Right lobe of liver (tissue), 4 donors: ENCODE measurements around the gene NEU1.

Experiments used
- POLR2A ChIP-seq: fragments of 450-650 bp; IDR thresholded peaks from one replicate; pipeline ENCODE4 v1.6.1; 2017; ENCODE audit warnings: antibody characterized with exemption, mild to moderate bottlenecking
- TF ChIP-seq, protein P1 (sequence below), 4 donors: fragments of 200-600 bp in 3 of 4; fragments of 450-650 bp in 1 of 4; IDR thresholded peaks; one replicate each; pipeline versions ENCODE4 v1.5.1 to v1.8.0; 2016 to 2022; ENCODE audit warnings: antibody characterized with exemption in 4 of 4, mild to moderate bottlenecking in 2 of 4
- donor health status: DM: no; HTN: no; CAD: no.
- donor health status: DM: no; HTN: no; CAD: no.
- donor health status: DM: no; HTN: yes; CAD: no.

DNA sequence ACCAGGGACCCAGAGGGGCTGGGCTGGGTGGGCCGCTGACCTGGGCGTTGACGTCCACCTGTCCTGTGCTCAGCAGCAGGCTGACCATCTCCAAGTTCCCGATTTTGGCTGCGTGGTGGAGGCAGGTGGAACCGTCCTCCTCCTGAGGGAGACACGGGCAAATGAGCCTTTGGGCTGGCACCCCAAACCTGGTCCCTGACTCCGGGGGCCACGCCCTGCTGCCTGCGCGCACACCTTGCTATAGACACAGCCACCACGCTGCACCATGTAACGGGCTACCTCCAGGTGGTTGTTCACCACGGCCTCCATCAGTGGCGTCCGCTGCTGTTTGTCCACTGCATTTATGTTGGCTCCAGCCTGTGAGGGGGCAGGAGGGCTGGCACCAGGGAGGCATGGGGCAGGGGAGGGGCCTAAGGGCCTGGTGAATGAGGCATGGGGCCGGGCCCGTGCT is 23.9 kb upstream of the NEU1 start:
- TF ChIP-seq, protein P1, sequence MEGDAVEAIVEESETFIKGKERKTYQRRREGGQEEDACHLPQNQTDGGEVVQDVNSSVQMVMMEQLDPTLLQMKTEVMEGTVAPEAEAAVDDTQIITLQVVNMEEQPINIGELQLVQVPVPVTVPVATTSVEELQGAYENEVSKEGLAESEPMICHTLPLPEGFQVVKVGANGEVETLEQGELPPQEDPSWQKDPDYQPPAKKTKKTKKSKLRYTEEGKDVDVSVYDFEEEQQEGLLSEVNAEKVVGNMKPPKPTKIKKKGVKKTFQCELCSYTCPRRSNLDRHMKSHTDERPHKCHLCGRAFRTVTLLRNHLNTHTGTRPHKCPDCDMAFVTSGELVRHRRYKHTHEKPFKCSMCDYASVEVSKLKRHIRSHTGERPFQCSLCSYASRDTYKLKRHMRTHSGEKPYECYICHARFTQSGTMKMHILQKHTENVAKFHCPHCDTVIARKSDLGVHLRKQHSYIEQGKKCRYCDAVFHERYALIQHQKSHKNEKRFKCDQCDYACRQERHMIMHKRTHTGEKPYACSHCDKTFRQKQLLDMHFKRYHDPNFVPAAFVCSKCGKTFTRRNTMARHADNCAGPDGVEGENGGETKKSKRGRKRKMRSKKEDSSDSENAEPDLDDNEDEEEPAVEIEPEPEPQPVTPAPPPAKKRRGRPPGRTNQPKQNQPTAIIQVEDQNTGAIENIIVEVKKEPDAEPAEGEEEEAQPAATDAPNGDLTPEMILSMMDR (IDR thresholded peaks at IDR 0.05): no peak
- no peak for TF ChIP-seq POLR2A
